ENCODE measurements around the gene CD93. TPM values are rescaled to one million over a fixed set of nuclear protein-coding genes. Genes with fewer than 3 reads are reported as not detected.

Gene CD93, protein sequence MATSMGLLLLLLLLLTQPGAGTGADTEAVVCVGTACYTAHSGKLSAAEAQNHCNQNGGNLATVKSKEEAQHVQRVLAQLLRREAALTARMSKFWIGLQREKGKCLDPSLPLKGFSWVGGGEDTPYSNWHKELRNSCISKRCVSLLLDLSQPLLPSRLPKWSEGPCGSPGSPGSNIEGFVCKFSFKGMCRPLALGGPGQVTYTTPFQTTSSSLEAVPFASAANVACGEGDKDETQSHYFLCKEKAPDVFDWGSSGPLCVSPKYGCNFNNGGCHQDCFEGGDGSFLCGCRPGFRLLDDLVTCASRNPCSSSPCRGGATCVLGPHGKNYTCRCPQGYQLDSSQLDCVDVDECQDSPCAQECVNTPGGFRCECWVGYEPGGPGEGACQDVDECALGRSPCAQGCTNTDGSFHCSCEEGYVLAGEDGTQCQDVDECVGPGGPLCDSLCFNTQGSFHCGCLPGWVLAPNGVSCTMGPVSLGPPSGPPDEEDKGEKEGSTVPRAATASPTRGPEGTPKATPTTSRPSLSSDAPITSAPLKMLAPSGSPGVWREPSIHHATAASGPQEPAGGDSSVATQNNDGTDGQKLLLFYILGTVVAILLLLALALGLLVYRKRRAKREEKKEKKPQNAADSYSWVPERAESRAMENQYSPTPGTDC
- not detected in 2 replicates for total RNA-seq

DNA sequence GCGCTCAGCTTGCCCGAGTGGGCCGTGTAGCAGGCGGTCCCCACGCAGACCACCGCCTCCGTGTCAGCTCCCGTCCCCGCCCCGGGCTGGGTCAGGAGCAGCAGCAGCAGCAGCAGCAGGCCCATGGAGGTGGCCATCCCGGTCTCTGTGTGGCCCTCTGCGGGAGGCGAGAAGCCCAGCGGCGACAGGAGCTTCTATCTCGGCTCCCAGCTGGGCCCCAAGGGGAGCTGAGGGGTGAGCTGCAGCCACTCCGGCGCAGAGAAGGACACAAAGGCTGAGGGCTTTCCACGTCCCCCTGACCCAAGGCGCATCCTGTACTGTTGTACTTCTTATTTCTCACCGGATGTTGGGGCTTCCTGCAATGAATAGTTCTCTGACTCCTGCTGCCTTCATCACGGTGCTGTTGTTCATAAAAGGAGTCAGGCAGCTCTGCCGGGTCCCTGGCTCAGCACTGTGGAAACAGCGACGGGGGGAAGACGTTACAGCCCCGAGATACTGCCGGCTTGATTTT is at the start of gene CD93:
CD93 (minus strand) TSS at position 269 of the 511 bp plus-strand sequence; CDS start at position 137, 132 bp downstream.

DNA sequence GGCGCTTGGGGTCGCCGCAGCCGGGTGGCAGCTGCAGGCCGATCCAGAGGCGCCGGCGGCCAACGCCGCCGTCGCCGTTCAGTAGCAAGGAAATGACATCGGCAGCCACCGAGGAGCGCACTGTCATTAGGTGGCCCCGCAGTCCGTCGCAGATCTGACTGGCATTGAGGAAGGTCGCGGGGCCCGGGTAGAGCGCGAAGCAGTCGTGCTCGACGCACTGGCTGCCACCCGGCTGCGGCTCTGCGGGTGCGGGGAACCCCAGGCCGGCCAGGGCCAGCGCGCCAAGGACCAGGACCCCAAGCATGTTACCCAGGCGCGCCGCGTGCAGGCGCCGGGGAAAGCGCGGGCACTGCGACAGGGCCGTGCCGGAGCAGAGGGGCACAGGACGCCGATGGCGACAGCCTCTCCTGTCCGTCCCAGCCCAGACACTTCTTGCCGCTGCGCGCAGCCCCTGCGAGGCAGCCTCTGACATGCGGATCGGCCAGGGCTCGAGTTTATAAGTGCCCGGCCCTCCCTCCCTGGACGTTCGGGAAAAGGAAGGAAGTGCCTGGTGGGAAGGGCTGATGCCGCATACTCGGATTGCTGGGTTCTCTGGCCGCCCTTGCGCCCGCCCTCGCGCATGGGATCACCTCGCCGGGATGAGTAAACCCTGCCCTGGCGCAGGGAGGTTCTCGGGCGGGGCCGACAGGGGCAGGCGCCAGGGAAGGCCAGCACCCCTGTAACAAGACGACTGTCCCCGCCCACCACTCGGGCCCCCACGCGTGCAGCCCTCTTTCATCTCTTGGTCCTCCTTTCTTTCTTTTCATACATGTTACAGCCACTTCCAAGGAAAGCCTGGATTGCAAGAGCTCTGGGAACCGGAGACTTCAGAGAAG is 36.7 kb downstream of the CD93 start, which contains the start of gene THBD:
THBD (minus strand) TSS at position 472 of the 875 bp plus-strand sequence; CDS start at position 304, 168 bp downstream.

DNA sequence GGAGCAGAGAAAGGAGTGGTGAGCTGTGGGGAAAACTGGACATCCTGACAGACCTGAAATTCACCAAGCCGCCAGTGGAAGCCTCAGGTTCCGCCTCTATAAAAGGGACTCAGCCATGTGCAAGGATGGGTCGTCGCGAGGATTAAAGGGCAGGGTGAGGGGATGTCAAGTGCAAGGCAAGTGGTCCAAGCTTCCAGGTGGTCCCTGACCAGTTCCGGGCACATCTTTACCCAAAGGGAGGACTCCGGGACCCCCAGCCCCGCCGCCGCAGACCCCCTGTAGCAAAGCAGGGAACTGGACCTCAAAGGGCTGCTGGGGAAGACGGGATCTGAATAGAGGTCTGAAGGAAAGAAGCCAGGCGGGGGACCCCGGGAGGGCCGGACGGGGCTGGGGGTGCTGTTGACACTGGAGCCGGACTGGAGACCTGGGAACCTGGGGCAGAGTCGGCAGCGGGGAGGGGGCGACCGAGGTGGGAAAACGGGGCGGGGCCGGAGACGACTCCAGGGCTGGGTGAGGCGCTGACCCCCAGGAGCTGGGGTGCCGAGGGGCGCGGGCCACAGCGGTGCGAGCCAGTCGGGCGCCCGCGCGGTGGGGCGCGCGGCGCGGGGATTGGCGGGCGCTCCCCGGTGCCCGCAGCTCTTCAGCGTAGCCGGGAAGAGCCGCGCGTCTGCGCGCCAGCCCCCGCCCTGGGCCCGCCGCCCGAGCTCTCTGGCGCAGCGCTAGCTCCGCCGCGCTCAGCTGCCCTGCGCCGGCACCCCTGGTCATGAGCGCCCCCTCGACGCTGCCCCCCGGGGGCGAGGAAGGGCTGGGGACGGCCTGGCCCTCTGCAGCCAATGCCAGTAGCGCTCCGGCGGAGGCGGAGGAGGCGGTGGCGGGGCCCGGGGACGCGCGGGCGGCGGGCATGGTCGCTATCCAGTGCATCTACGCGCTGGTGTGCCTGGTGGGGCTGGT is 51.1 kb downstream of the CD93 start, which contains the start of gene SSTR4:
SSTR4 (plus strand) TSS at position 592 of the 951 bp plus-strand sequence; CDS start at position 764, 172 bp downstream.

Other genes starting within 250 kb of the CD93 start
- not detected in 2 replicates for gene SSTR4, start 51.0 kb downstream of the CD93 start, total RNA-seq
- gene THBD, start 36.7 kb downstream of the CD93 start, total RNA-seq, result 9.5 and 9.9 TPM in 2 replicates